OCI-LY1 (cell line): ENCODE data around the gene GASK1A.

Source experiments
- CTCF ChIP-seq: fragments of 200-600 bp; sonication (generic), shearing (Covaris generic); IDR thresholded peaks from 2 replicates; pipeline ENCODE4 v1.5.1; 2017; ENCODE audit warnings: mild to moderate bottlenecking, antibody characterized with exemption, low read length, moderate library complexity, mixed read lengths
- EZH2 ChIP-seq: fragments of 200-600 bp; sonication (generic), shearing (Covaris generic); IDR thresholded peaks from 2 replicates; pipeline ENCODE4 v1.8.0; 2017; ENCODE audit warnings: borderline replicate concordance, mixed run types, mild to moderate bottlenecking, antibody characterized with exemption, low read length, moderate library complexity, mixed read lengths

GRCh38 chr3:43019826-43020225, 40.7 kb downstream of the GASK1A start:
- no peak for TF ChIP-seq CTCF
- TF ChIP-seq EZH2 = no peak
